PC-9 (cell line): ENCODE data around the gene LIN28A.

Source experiments
- EZH2 ChIP-seq: fragments of 200-600 bp; sonication (generic); IDR thresholded peaks from 2 replicates; pipeline ENCODE4 v1.8.0; 2017; ENCODE audit warnings: antibody characterized with exemption, low read depth
- TF ChIP-seq, protein P1 (sequence below): fragments of 200-600 bp; sonication (generic); conservative IDR thresholded peaks from 2 replicates; pipeline ENCODE4 v1.6.1; 2017; ENCODE audit warnings: mixed run types, antibody characterized with exemption, mild to moderate bottlenecking, moderate library complexity

DNA sequence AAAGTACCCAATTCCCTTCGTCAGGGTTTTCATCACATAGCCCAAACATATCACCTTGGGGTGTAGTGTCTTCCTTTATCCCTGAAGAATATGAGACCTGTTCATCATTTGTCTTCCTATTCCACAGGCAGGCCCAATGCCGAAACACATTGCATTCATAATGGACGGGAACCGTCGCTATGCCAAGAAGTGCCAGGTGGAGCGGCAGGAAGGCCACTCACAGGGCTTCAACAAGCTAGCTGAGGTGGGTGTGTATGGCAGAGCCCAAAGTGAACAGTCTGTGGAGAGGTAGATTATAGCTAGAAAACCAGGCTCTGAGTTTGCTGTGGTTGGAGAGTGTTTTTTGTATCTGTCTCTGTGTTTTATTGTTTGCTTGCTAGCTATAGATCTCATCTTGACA, 27.4 kb downstream of the LIN28A start:
- TF ChIP-seq, protein P1, sequence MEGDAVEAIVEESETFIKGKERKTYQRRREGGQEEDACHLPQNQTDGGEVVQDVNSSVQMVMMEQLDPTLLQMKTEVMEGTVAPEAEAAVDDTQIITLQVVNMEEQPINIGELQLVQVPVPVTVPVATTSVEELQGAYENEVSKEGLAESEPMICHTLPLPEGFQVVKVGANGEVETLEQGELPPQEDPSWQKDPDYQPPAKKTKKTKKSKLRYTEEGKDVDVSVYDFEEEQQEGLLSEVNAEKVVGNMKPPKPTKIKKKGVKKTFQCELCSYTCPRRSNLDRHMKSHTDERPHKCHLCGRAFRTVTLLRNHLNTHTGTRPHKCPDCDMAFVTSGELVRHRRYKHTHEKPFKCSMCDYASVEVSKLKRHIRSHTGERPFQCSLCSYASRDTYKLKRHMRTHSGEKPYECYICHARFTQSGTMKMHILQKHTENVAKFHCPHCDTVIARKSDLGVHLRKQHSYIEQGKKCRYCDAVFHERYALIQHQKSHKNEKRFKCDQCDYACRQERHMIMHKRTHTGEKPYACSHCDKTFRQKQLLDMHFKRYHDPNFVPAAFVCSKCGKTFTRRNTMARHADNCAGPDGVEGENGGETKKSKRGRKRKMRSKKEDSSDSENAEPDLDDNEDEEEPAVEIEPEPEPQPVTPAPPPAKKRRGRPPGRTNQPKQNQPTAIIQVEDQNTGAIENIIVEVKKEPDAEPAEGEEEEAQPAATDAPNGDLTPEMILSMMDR, result no peak
- TF ChIP-seq EZH2, result no peak
